HEK293 (cell line): Measurements from ENCODE around the gene GTPBP1.
A peak's percentile ranks its signal among the peaks of the same experiment; 100 is the strongest.

Source experiments
- BCL11B ChIP-seq: fragments of 450-650 bp; formaldehyde crosslinking; IDR thresholded peaks from 2 replicates; pipeline ENCODE4 v1.5.1; 2016; ENCODE audit warnings: low read depth, missing biosample characterization, missing genetic modification characterization
- ELK4 ChIP-seq: IDR thresholded peaks from 2 replicates; pipeline ENCODE4 v1.6.1; 2011; ENCODE audit warnings: mild to moderate bottlenecking, low read depth, low read length, borderline replicate concordance
- FEZF1 ChIP-seq: fragments of 450-650 bp; formaldehyde crosslinking; IDR thresholded peaks from 2 replicates; pipeline ENCODE4 v1.5.1; 2016; ENCODE audit warnings: missing biosample characterization, missing genetic modification characterization
- GLI2 ChIP-seq: fragments of 450-650 bp; formaldehyde crosslinking; IDR thresholded peaks from 2 replicates; pipeline ENCODE4; 2017; ENCODE audit warnings: missing biosample characterization, missing genetic modification characterization, low read depth, borderline replicate concordance
- GLI4 ChIP-seq: fragments of 450-650 bp; formaldehyde crosslinking; IDR thresholded peaks from 2 replicates; pipeline ENCODE4 v1.5.1; 2016; ENCODE audit warnings: missing biosample characterization, missing genetic modification characterization
- GLIS2 ChIP-seq: fragments of 450-650 bp; formaldehyde crosslinking; IDR thresholded peaks from 2 replicates; pipeline ENCODE4 v1.5.1; 2016; ENCODE audit warnings: missing biosample characterization, missing genetic modification characterization
- KLF10 ChIP-seq: fragments of 450-650 bp; IDR thresholded peaks from 2 replicates; pipeline ENCODE4 v1.5.1; 2018; ENCODE audit warnings: missing biosample characterization, mild to moderate bottlenecking, missing genetic modification characterization
- KLF16 ChIP-seq: fragments of 450-650 bp; formaldehyde crosslinking; IDR thresholded peaks from 2 replicates; pipeline ENCODE4 v1.5.1; 2017; ENCODE audit warnings: missing biosample characterization, missing genetic modification characterization
- RBAK ChIP-seq: fragments of 450-650 bp; formaldehyde crosslinking; IDR thresholded peaks from 2 replicates; pipeline ENCODE4 v1.5.1; 2016; ENCODE audit warnings: missing biosample characterization, missing genetic modification characterization
- SP2 ChIP-seq: fragments of 450-650 bp; formaldehyde crosslinking; IDR thresholded peaks from 2 replicates; pipeline ENCODE4 v1.5.1; 2016; ENCODE audit warnings: missing biosample characterization, missing genetic modification characterization
- TCF7L2 ChIP-seq: IDR thresholded peaks from 2 replicates; pipeline ENCODE4 v1.6.1; 2011; ENCODE audit warnings: low read depth, mild to moderate bottlenecking, inconsistent platforms, low read length, moderate library complexity, borderline replicate concordance
- YY1 ChIP-seq: fragments of 450-650 bp; formaldehyde crosslinking; IDR thresholded peaks from 2 replicates; pipeline ENCODE4 v1.5.1; 2018; ENCODE audit warnings: missing biosample characterization, missing genetic modification characterization
- ZBTB1 ChIP-seq: fragments of 450-650 bp; formaldehyde crosslinking; IDR thresholded peaks from 2 replicates; pipeline ENCODE4 v1.5.1; 2016; ENCODE audit warnings: missing biosample characterization, missing genetic modification characterization
- ZBTB10 ChIP-seq: fragments of 450-650 bp; formaldehyde crosslinking; IDR thresholded peaks from 2 replicates; pipeline ENCODE4 v1.5.1; 2016; ENCODE audit warnings: missing biosample characterization, missing genetic modification characterization
- ZBTB20 ChIP-seq: fragments of 450-650 bp; formaldehyde crosslinking; IDR thresholded peaks from 2 replicates; pipeline ENCODE4 v1.5.1; 2016; ENCODE audit warnings: missing biosample characterization, missing genetic modification characterization
- ZBTB26 ChIP-seq: fragments of 450-650 bp; formaldehyde crosslinking; optimal IDR thresholded peaks from 2 replicates; pipeline ENCODE3; 2016; ENCODE audit warnings: missing biosample characterization, mild to moderate bottlenecking, missing genetic modification characterization
- ZBTB48 ChIP-seq: fragments of 450-650 bp; formaldehyde crosslinking; IDR thresholded peaks from 2 replicates; pipeline ENCODE4 v1.5.1; 2016; ENCODE audit warnings: missing biosample characterization, missing genetic modification characterization
- ZBTB8A ChIP-seq: fragments of 450-650 bp; formaldehyde crosslinking; IDR thresholded peaks from 2 replicates; pipeline ENCODE4 v1.5.1; 2016; ENCODE audit warnings: missing biosample characterization, missing genetic modification characterization
- ZIC2 ChIP-seq: fragments of 450-650 bp; formaldehyde crosslinking; IDR thresholded peaks from 2 replicates; pipeline ENCODE4 v1.5.1; 2016; ENCODE audit warnings: missing biosample characterization, missing genetic modification characterization
- ZNF112 ChIP-seq: fragments of 450-650 bp; formaldehyde crosslinking; IDR thresholded peaks from 2 replicates; pipeline ENCODE4 v1.5.0; 2017; ENCODE audit warnings: missing biosample characterization, missing genetic modification characterization
- ZNF148 ChIP-seq: fragments of 450-650 bp; formaldehyde crosslinking; IDR thresholded peaks from 2 replicates; pipeline ENCODE4 v1.5.0; 2017; ENCODE audit warnings: missing biosample characterization, missing genetic modification characterization, borderline replicate concordance
- ZNF157 ChIP-seq: fragments of 450-650 bp; formaldehyde crosslinking; IDR thresholded peaks from 2 replicates; pipeline ENCODE4 v1.5.1; 2016; ENCODE audit warnings: missing biosample characterization, missing genetic modification characterization
- ZNF202 ChIP-seq: fragments of 450-650 bp; formaldehyde crosslinking; IDR thresholded peaks from 2 replicates; pipeline ENCODE4 v1.5.1; 2016; ENCODE audit warnings: missing biosample characterization, missing genetic modification characterization, borderline replicate concordance
- ZNF248 ChIP-seq: fragments of 450-650 bp; formaldehyde crosslinking; IDR thresholded peaks from 2 replicates; pipeline ENCODE4 v1.5.1; 2017; ENCODE audit warnings: missing biosample characterization, missing genetic modification characterization
- ZNF341 ChIP-seq: fragments of 450-650 bp; formaldehyde crosslinking; IDR thresholded peaks from 2 replicates; pipeline ENCODE4; 2016; ENCODE audit warnings: low read depth, missing biosample characterization, missing genetic modification characterization
- ZNF416 ChIP-seq: fragments of 450-650 bp; formaldehyde crosslinking; IDR thresholded peaks from 2 replicates; pipeline ENCODE4 v1.5.1; 2016; ENCODE audit warnings: missing biosample characterization, missing genetic modification characterization
- ZNF426 ChIP-seq: fragments of 450-650 bp; formaldehyde crosslinking; IDR thresholded peaks from 2 replicates; pipeline ENCODE4 v1.5.1; 2017; ENCODE audit warnings: missing biosample characterization, missing genetic modification characterization, mild to moderate bottlenecking, inconsistent platforms, moderate library complexity
- ZNF548 ChIP-seq: fragments of 450-650 bp; formaldehyde crosslinking; IDR thresholded peaks from 2 replicates; pipeline ENCODE4 v1.5.1; 2016; ENCODE audit warnings: missing biosample characterization, missing genetic modification characterization
- ZNF629 ChIP-seq: fragments of 450-650 bp; formaldehyde crosslinking; IDR thresholded peaks from 2 replicates; pipeline ENCODE4 v1.5.1; 2017; ENCODE audit warnings: missing biosample characterization, missing genetic modification characterization
- ZNF658 ChIP-seq: fragments of 450-650 bp; formaldehyde crosslinking; IDR thresholded peaks from 2 replicates; pipeline ENCODE4; 2016; ENCODE audit warnings: missing biosample characterization, missing genetic modification characterization
- ZNF692 ChIP-seq: fragments of 450-650 bp; formaldehyde crosslinking; IDR thresholded peaks from 2 replicates; pipeline ENCODE4 v1.5.1; 2016; ENCODE audit warnings: missing biosample characterization, missing genetic modification characterization
- ZXDB ChIP-seq: fragments of 450-650 bp; formaldehyde crosslinking; IDR thresholded peaks from 2 replicates; pipeline ENCODE4 v1.5.1; 2016; ENCODE audit warnings: missing biosample characterization, missing genetic modification characterization

The GTPBP1 gene

GRCh38 chr22:38656256-38657044 lies 49.3 kb upstream of the GTPBP1 start, which contains the start of the genes CBY1 and FAM227A (continued):
- TF ChIP-seq ZNF202, result no peak
- TF ChIP-seq ZNF248, result no peak
- TF ChIP-seq ZBTB20 (tag by site-specific recombination), result peak; percentile 59
- peak; percentile 20; the same call in 1 of the 2 replicates for TF ChIP-seq ZBTB8A (tag by site-specific recombination)
- TF ChIP-seq ZBTB1 (tag by site-specific recombination), result no peak
- TF ChIP-seq ZNF157 (tag by site-specific recombination), result no peak
- peak; percentile 61 for TF ChIP-seq ZBTB26 (tag by site-specific recombination)
- no peak for TF ChIP-seq ZNF416 (tag by site-specific recombination)
- no peak for TF ChIP-seq ZNF658 (tag by site-specific recombination)
- TF ChIP-seq GLI4 (tag by site-specific recombination), result no peak
- TF ChIP-seq ELK4, result no peak
- TF ChIP-seq ZNF112, result no peak
- TF ChIP-seq GLI2, result no peak
- TF ChIP-seq ZNF426 (tag by site-specific recombination), result no peak
- TF ChIP-seq YY1, result peak; percentile 50
- TF ChIP-seq BCL11B (tag by site-specific recombination), result peak; percentile 91
- no peak for TF ChIP-seq FEZF1
- peak; percentile 7; the same call in 1 of the 2 replicates for TF ChIP-seq KLF10
- TF ChIP-seq ZBTB48 (tag by site-specific recombination), result peak; percentile 11; the same call in 1 of the 2 replicates
- TF ChIP-seq KLF16, result peak; percentile 58; the same call in 1 of the 2 replicates
- TF ChIP-seq ZIC2 (tag by site-specific recombination), result peak; percentile 19; the same call in 1 of the 2 replicates
- TF ChIP-seq ZXDB (tag by site-specific recombination), result peak; percentile 72; the same call in 1 of the 2 replicates
- TF ChIP-seq ZNF148 (tag by site-specific recombination), result no peak
- TF ChIP-seq SP2 (tag by site-specific recombination), result peak; percentile 55
- TF ChIP-seq ZNF692 (tag by site-specific recombination), result peak; percentile 29
- TF ChIP-seq TCF7L2, result peak; percentile 72
- TF ChIP-seq GLIS2 (tag by site-specific recombination), result peak; percentile 89
- peak; percentile 76 for TF ChIP-seq ZNF341
- TF ChIP-seq ZNF548 (tag by site-specific recombination), result no peak
- TF ChIP-seq ZBTB10 (tag by site-specific recombination), result peak; percentile 75
- 0 out of 2 replicates have a peak, but pooled peaks have one; percentile 3 for TF ChIP-seq ZNF629 (tag by site-specific recombination)
- TF ChIP-seq RBAK (tag by site-specific recombination), result no peak
